Activated B cell treated with CpG ODN at 0.5 μM for 24 hours (primary cell): Measurements from ENCODE around the gene GATA1. TPM values are rescaled to one million over a fixed set of nuclear protein-coding genes. Genes with fewer than 3 reads are reported as not detected.

ENCODE experiments used
- ATAC-seq: fragments of 200-7000 bp; cut with Tn5 transposase; one replicate; pipeline ENCODE4 v1.10.0; 2021; ENCODE audit warnings: low read depth, mild to moderate bottlenecking, moderate library complexity
- CTCF ChIA-PET: fragments of 350-600 bp; sonication (Branson Sonifier 250); formaldehyde crosslinking; loops from one replicate; lab custom pipeline; 2021; ENCODE audit warnings: antibody characterized with exemption; lab: Charles Lee
- POLR2A ChIA-PET: fragments of 350-600 bp; sonication (Branson Sonifier 250); formaldehyde crosslinking; loops from one replicate; lab custom pipeline; 2021; ENCODE audit warnings: antibody characterized with exemption; lab: Charles Lee
- DNase-seq: peaks from one replicate; pipeline ENCODE4 v3.0.0; 2022
- H3K27ac Mint-ChIP-seq: one replicate; pipeline ENCODE4 v1.8.0; 2020; ENCODE audit warnings: mixed read lengths
- H3K27me3 Mint-ChIP-seq: one replicate; pipeline ENCODE4 v1.8.0; 2021; ENCODE audit warnings: mixed read lengths
- H3K36me3 Mint-ChIP-seq: one replicate; pipeline ENCODE4 v1.8.0; 2021; ENCODE audit warnings: low read depth, mixed read lengths
- H3K4me1 Mint-ChIP-seq: one replicate; pipeline ENCODE4 v1.8.0; 2021; ENCODE audit warnings: mixed read lengths
- H3K4me3 Mint-ChIP-seq: one replicate; pipeline ENCODE4 v1.8.0; 2020; ENCODE audit warnings: mild to moderate bottlenecking, mixed read lengths
- H3K9me3 Mint-ChIP-seq: one replicate; pipeline ENCODE4 v1.8.0; 2020; ENCODE audit warnings: mixed read lengths
- CTCF ChIP-seq: fragments of 200-600 bp; IDR thresholded peaks from one replicate; pipeline ENCODE4 v1.8.0; 2022; ENCODE audit warnings: antibody characterized with exemption, mild to moderate bottlenecking
- intact Hi-C: fragments of 100-400 bp; cut with micrococcal nuclease; formaldehyde crosslinking; loops from one replicate; pipeline ENCODE4 v1.15.1; 2024
- total RNA-seq: library from RNA; stranded (reverse); gene quantifications from 2 replicates; pipeline ENCODE4 v1.2.3, GENCODE V29; 2022

The GATA1 gene
- total RNA-seq, 1 donor from 2014 or later: not detected

DNA sequence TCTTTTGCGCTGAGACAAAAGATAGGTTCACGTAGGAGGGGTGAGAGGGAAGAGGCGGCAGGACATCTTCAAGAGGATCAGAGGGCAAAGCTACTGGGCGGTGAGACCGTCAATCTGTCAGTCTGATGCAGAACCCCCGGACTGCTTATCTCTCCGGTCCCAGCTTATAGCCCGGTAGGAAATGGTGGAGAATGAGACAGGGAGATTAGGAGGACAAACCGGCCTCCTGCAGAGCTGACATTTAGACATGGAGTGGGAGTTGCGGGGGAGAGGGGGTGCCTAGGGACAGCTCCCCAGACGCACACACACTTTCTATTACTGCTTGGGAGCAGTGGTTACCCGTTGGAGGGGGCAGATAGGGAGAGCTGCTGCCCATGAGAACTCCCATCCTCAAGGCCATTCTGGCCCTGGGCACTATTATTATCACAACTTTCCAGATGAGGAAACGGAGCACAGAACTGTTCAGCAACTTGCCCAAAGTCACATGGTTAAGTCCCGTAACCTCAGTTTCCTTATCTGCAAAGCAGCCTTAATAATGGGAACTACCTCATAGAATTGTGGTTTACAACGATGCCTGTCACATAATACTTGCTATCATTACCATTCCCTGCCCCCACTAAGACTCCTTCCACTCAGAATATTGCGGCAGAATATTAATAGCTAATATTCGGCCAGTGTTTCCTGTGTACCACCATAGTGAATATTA, 14.3 kb downstream of the GATA1 start:
- Mint-ChIP-seq H3K27me3 (no peaks in the 10 kb centered on the region), H3K27ac (peak overlapping the region; percentile 98), H3K9me3 (no peaks in the 10 kb centered on the region), H3K4me3 (peak overlapping the region; percentile 94), H3K36me3 (peaks cover 20% of the 10 kb centered on the region), H3K4me1 (peaks cover 18% of the 10 kb centered on the region)
- TF ChIP-seq CTCF: no peak
- intact Hi-C loops: loop anchor here (1.0 to 10.0 kb wide), 9 partner anchors 63 to 323 kb away; partner anchors contain the start of genes FTSJ1, PQBP1, PRAF2 and SUV39H1
- ChIA-PET CTCF (interaction anchor here (0.6 kb wide), 1 partner anchor 152 kb away, joined by 4 read pairs; no protein-coding TSS in a partner anchor), POLR2A (interaction anchor here (0.7 to 2.3 kb wide), 14 partner anchors 63 to 261 kb away, joined by 4 to 23 read pairs (median 7); partner anchors contain the start of genes GRIPAP1, OTUD5, RBM3 and SLC35A2)
- DNase-seq: no peak
- ATAC-seq: no peak

DNA sequence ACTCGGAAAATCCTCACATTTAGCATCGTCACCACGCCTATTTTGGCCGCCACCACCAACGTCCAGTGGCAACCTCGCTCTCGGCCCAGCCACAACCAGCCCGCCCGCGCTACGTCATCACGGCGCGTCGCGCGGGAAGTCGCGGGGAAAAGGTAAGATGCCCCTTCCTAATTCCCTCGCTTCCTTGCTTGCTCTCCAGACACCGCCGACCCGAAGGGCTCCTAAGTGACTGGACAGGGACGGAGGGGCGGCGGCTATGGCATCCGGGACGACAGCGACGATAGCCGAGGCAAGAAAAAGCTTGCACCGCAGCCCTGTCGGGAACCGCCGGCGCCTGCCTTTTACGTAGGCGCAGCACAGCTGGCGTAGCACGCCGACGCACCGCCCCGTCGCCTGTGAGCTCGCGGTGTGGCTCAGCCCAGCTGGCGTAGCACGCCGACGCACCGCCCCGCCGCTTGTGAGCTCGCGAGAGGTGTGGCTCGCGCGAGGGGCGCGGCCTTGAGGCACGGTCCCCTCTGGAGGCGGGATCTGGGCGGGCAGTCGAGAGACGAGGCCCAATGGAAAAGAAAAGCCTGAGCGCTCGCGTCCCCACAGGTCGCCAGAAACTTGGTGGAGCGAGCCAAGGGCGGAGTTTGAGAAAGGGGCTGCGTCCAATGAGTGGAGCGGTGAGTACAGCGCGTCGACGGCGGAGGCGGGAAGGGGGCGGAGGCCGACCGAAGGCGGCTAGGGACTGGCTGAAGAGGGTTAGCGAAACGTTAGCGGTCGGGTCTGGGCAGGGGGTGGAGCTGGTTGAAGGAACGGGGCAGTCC, 15.1 kb downstream of the GATA1 start, which contains the start of gene HDAC6:
Gene HDAC6 (plus strand): TSS at position 788 of the 809 bp plus-strand sequence. CDS start 626 bp downstream, outside the sequence.
- ATAC-seq: peak; percentile 80
- peaks cover 23% of the 10 kb centered on the region for H3K36me3 Mint-ChIP-seq
- peaks cover 18% of the 10 kb centered on the region for H3K4me1 Mint-ChIP-seq
- peak within 1 kb of the TSS; percentile 98 for H3K27ac Mint-ChIP-seq
- no peaks in the 10 kb centered on the region for H3K27me3 Mint-ChIP-seq
- DNase-seq: peak; percentile 85
- TF ChIP-seq CTCF: no peak
- H3K4me3 Mint-ChIP-seq: peak within 1 kb of the TSS; percentile 94
- H3K9me3 Mint-ChIP-seq: no peaks in the 10 kb centered on the region
- intact Hi-C loops: loop anchor here (1.0 to 10.0 kb wide), 14 partner anchors 64 to 1143 kb away; partner anchors contain the start of genes FTSJ1, PIM2, PORCN and PQBP1
- ChIA-PET CTCF (interaction anchor here (0.6 kb wide), 1 partner anchor 153 kb away, joined by 4 read pairs; no protein-coding TSS in a partner anchor), POLR2A (interaction anchor here (0.5 to 2.3 kb wide), 24 partner anchors 35 to 965 kb away, joined by 3 to 23 read pairs (median 5); partner anchors contain the start of genes CCDC22, GRIPAP1, OTUD5 and PQBP1)

- peak overlapping the region; percentile 98 for H3K27ac Mint-ChIP-seq
- POLR2A ChIA-PET: interaction anchor here (0.5 to 2.3 kb wide), 18 partner anchors 34 to 966 kb away, joined by 3 to 23 read pairs (median 6); partner anchors contain the start of genes GRIPAP1, OTUD5, PQBP1 and RBM3
- no peak for DNase-seq
- H3K4me1 Mint-ChIP-seq: peaks cover 18% of the 10 kb centered on the region
- intact Hi-C loops: loop anchor here (1.0 to 10.0 kb wide), 7 partner anchors 117 to 1143 kb away; partner anchors contain the start of genes FTSJ1, PIM2, PORCN and PRAF2
- H3K4me3 Mint-ChIP-seq: peak overlapping the region; percentile 94
- peaks cover 27% of the 10 kb centered on the region for H3K36me3 Mint-ChIP-seq
- ATAC-seq: peak; percentile 45
- H3K9me3 Mint-ChIP-seq: no peaks in the 10 kb centered on the region
- H3K27me3 Mint-ChIP-seq: no peaks in the 10 kb centered on the region
- no peak for TF ChIP-seq CTCF
- CTCF ChIA-PET: no interaction called here
These were observed 15.9 kb downstream of the GATA1 start for GRCh38 chrX:48802089-48802904.

GRCh38 chrX:48802905-48803200, 16.5 kb downstream of the GATA1 start:
- Mint-ChIP-seq H3K9me3 (no peaks in the 10 kb centered on the region), H3K27ac (peak overlapping the region; percentile 98), H3K4me1 (peaks cover 18% of the 10 kb centered on the region), H3K27me3 (no peaks in the 10 kb centered on the region), H3K4me3 (peak overlapping the region; percentile 94), H3K36me3 (peaks cover 27% of the 10 kb centered on the region)
- intact Hi-C loops: loop anchor here (1.0 to 10.0 kb wide), 7 partner anchors 116 to 1144 kb away; partner anchors contain the start of genes FTSJ1, PIM2, PORCN and PRAF2
- CTCF ChIA-PET: no interaction called here
- ATAC-seq (no peak), DNase-seq (no peak)
- POLR2A ChIA-PET: interaction anchor here (2.1 kb wide), 1 partner anchor 137 kb away, joined by 8 read pairs; no protein-coding TSS in a partner anchor
- TF ChIP-seq CTCF: no peak
